Frontal cortex (tissue), 4 donors: Measurements from ENCODE around the gene IP6K3. TPM values are rescaled to one million over a fixed set of nuclear protein-coding genes. Genes with fewer than 3 reads are reported as not detected.
A peak's percentile ranks its signal among the peaks of the same experiment; 100 is the strongest.

Source experiments
- DNase-seq, 2 donors: peaks; one replicate each; pipeline ENCODE4 v3.0.0; 2012; ENCODE audit warnings: low spot score in 2 of 2
- FAIRE-seq: peaks from 2 replicates; lab custom pipeline; 2012; peaks lifted over from hg19 to GRCh38; lab: Jason Lieb, UNC
- total RNA-seq: library from RNA; depleted of rRNA; stranded (reverse); fragments of >200 nt; gene quantifications from one replicate; pipeline ENCODE4 v1.2.3, GENCODE V29; 2014
- donor health status: control.
- donor health status: control.
- donor health status: control.

Gene IP6K3
- total RNA-seq, 1 donor from 2014 or later, result not detected

DNA sequence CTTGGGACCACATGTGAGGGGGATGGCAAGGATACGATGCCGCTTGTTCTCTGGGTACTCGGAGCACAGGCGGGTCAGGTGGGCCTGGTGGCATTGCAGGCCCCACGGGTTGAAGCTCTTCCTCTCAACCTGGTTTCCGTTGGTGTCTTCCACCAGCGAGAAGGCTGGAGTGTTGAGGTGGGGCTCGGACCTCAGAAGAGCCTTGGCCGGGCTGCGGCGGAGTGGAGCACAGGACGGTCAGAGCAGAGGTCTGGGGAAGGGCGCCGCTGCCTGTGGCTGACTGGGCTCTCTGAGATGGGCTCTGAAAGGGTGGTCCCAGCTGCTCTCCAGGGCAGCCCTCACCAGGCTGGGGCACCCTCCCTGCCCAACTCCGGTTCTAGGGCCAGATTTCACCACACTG lies 20.0 kb downstream of the IP6K3 start:
- DNase-seq (no peak), FAIRE-seq (no peak)

DNA sequence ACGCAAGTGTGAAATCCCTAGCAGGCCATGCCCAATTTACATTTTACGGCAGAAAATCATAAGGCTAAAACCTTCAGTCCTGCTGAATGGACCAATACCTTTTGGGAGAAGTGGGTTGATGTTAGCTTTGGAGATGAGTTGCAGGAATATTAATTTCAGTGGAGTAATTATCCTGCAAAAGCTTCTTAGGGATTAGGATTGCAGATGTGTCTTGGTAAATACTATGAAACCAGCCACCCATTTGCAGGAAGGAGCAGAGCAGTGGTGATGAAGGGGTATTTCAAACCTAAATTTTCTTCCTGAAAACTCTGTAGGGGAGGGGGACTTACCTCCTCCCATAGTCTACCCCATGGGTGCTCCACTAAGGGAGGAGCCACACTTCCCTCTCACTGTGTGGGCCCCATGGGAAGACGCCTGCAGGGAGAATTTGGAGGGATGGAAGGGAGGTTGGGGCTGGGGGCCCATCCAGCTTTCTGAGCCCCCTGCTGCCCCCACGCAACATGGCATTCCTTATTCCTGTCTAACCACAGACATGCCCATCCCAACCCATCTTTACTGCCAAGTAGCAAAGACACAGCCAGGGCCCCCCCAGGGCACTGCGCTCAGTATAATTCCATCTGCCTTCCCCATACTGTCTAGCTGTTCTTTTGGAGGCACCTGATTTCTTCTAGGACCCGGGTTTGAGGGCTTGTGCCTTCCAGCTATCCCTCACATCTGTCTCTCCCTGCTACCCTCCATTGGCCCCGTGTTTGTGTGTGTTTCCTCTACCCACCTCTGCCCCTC lies 20.6 kb downstream of the IP6K3 start:
- DNase-seq (no peak), FAIRE-seq (no peak)

DNA sequence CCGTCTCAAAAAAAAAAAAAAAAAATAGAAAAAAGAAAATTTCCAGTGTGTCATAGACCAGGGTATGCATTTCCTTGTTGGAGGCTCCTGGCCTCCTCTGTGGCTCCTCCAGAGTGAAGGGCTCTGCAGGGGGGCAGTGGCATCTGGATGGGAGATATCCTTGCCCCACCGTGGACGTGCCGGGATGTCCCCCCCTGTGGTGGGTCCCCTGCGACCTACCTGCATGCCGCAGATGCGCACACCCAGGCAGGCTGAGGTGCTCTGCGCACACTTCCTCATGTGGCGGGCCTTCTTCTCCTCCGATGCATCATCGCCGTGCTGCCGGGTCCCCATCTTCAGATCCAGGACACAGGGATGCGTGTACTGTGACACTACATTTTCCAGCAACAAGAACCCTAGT lies 21.5 kb downstream of the IP6K3 start:
- no peak for DNase-seq
- FAIRE-seq, result no peak

DNA sequence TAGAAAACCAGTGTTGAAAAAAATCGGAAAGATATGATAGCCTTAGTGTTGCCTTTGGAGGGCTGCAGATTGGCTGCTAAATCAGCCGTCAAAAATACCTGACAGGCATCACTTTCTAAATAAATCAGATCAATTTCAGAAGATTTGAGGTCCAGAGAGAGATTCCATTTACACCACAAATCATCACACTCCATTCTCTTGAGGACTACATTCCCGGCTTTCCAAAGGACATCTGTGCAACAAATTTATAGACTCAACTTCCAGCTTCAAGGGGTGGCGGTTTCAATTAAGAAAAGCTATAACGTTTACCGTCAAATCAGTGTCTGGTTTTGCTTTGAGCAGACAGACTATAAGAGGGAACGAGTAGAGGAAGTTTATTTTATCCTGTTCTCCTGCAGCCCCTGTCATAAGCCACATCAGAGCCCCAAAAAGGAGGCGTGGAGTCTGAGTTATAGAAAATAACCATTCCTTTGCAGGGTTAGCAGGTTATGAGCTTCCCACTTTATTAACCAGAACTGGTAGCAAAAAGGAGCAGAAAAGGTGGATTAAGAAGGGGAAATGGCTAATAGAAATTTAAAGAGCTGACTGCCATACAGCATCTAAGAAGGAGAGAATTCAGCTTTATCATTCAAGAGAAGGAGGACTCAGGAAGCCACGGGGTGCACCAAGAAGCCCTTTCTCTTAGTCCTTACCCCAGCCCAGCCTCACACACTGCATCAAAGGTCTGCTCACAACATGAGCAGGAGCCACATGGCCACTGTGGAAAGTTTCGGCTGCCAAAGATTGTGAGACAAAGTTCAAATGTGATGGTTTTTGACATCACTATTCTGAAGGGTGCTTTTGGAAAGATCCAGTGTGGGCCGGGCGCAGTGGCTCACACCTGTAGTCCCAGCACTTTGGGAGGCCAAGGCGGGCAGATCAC lies 22.3 kb downstream of the IP6K3 start:
- FAIRE-seq, result no peak

GRCh38 chr6:33723371-33724085 lies 23.2 kb downstream of the IP6K3 start:
- FAIRE-seq (no peak), DNase-seq (no peak)

More for the DNA sequence above, 22.3 kb downstream of the IP6K3 start:
- no peak for DNase-seq

DNA sequence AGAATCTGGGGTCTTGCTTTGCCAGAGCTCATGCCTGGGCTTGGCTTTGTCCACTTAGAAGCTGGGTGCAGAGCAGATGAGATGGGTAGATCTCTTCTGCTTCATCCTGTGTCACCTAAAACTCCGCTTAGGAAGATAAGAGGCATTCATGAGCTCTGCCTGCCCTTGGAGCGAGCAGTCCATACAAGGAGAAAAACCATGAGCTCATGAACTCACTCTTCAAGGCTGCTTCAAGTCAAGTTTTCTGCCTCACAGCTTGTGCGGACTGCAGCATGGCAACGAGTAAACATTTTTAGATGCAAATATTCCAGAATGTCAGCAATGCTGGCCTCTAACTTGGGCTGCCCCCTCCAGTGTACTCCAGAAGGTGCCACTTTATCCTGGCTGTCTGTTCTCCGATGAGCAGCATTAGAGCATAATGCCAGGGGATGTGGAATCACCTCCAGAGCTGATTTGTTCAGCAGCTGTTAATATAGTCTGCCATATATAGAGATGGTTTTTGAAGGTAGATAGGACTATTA lies 24.5 kb downstream of the IP6K3 start:
- no peak for FAIRE-seq

GRCh38 chr6:33721508-33721907 lies 25.2 kb downstream of the IP6K3 start:
- no peak for FAIRE-seq
- no peak for DNase-seq

More for the DNA sequence above, 24.5 kb downstream of the IP6K3 start:
- DNase-seq, result no peak

DNA sequence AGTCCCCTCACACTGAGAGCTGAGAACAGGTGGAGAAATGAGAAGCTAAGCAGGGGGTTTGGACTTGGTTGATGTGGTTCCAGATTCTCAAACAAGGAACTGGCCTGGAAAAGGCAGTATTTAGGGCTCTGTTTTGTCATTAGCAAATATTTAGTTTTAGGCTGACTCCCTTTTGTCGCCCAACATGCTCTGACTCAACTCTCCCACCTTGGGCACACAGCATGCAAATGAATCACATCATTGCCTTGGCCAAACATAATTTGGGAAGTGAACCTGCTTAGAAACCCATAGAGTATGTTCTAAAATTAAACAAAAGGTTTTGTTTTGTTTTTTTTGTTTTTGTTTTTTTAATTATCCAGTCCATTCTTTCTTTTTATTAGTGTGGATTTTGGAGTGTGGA lies 25.7 kb downstream of the IP6K3 start:
- DNase-seq (no peak), FAIRE-seq (no peak)

- FAIRE-seq, result no peak
- no peak for DNase-seq
Observed at GRCh38 chr6:33719326-33719987, 27.2 kb downstream of the IP6K3 start.

DNA sequence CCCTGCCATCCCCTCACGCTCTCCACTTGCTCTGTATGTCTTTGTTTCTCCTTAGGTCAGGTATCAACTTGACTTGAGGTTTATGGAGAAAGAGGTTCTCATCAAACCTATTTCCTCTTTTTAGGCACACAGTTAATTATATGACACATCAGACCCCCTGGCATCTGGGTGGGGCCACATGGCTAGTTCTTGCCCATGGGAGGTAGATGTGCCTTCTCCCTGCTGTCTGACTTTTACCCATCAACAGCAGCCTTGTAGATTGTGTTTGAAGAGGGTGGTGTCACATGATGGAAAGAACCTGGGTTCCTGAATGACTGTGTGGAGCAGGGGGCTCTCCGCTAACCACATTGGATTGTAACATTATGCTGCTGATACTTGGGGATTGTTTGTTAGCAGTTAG lies 28.0 kb downstream of the IP6K3 start:
- FAIRE-seq (no peak), DNase-seq (no peak)

GRCh38 chr6:33717934-33718455 lies 28.7 kb downstream of the IP6K3 start:
- DNase-seq (no peak), FAIRE-seq (no peak)

GRCh38 chr6:33716890-33717632 lies 29.6 kb downstream of the IP6K3 start:
- FAIRE-seq (no peak), DNase-seq (no peak)

DNA sequence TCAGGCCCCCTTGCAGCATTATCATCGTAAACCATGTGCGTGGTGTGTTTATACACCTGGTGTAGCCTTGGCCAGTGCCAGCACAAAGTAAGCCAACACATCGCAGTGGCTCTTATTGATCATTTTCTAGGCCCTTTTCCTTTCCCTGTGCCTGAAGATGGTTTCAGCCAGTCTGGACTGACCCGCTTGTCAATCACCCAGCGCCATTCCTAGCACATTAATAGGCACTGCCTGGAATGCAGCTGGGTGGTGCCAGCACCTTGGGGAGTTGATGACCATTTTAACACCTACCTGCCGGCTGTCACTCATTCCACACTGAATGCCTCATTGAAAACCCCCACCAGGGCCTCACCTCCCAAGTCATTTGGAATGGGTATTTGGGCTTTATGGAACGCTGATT lies 30.3 kb downstream of the IP6K3 start:
- DNase-seq, result no peak

GRCh38 chr6:33714385-33715040 lies 32.2 kb downstream of the IP6K3 start:
- DNase-seq (no peak), FAIRE-seq (no peak)

More for the DNA sequence above, 30.3 kb downstream of the IP6K3 start:
- no peak for FAIRE-seq

GRCh38 chr6:33713786-33714185 lies 32.9 kb downstream of the IP6K3 start:
- DNase-seq, result no peak
- no peak for FAIRE-seq

DNA sequence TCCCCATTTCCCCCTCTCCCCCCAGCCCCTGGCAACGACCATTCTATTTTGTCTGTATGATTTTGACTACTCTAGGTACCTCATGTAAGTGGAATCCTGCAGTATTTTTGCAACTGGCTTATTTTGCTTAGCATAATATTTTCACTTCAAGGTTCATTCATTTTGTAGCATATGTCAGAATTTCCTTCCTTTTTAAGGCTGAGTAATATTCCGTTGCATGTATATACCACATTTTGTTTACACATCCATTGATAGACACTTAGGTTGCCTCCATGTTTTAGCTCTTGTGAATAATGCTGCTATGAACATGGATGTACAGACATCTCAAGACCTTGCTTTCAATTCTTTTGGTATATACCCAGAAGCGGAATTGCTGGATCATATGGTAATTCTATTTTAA lies 33.8 kb downstream of the IP6K3 start:
- DNase-seq (no peak), FAIRE-seq (no peak)

GRCh38 chr6:33711140-33712129 lies 35.3 kb downstream of the IP6K3 start, which contains the start of gene UQCC2:
Gene UQCC2, minus strand, starts transcription at chr6:33711700. Its CDS starts 14 bp downstream, at chr6:33711686.
- peak; percentile 83 to 96 for DNase-seq
- no peak for FAIRE-seq
